Activated T-cell treated with anti-CD3 and anti-CD28 coated beads, Interleukin-2, amount 50 U/mL, for 72 hours (primary cell): ENCODE results near the gene PIGK. TPM values are rescaled to one million over a fixed set of nuclear protein-coding genes. Genes with fewer than 3 reads are reported as not detected.
"Not testable (repeated sequence)": the region's sequence is repeated elsewhere in the genome, so short reads cannot be mapped to it uniquely, and the experiment has no call there.

Experiments used
- ATAC-seq, 2 donors: fragments of 150-1000 bp; cut with Tn5 transposase; replicated peaks in 1 of 2; 2 replicates each; pipeline ENCODE4 v1.10.0; 2021; ENCODE audit warnings: moderate library complexity in 2 of 2, mild to moderate bottlenecking in 1 of 2
- DNase-seq, 2 donors: peaks; one replicate each; pipeline ENCODE4 v3.0.0; 2021 to 2022; ENCODE audit warnings: mixed read lengths in 1 of 2
- H3K27ac Mint-ChIP-seq: one replicate; pipeline ENCODE4 v1.8.0; 2022; ENCODE audit warnings: mild to moderate bottlenecking, moderate library complexity, mixed read lengths
- H3K27me3 Mint-ChIP-seq: one replicate; pipeline ENCODE4 v1.8.0; 2022; ENCODE audit warnings: low read depth, mixed read lengths
- H3K36me3 Mint-ChIP-seq, 2 donors: one replicate each; pipeline ENCODE4 v1.8.0; 2022; ENCODE audit warnings: mixed read lengths in 2 of 2, mild to moderate bottlenecking in 1 of 2; ENCODE audit not compliant: insufficient read depth in 2 of 2
- H3K4me1 Mint-ChIP-seq: one replicate; pipeline ENCODE4 v1.8.0; 2022; ENCODE audit warnings: low read depth, mixed read lengths
- H3K4me3 Mint-ChIP-seq, 2 donors: one replicate each; pipeline ENCODE4 v1.8.0; 2022; ENCODE audit warnings: mild to moderate bottlenecking in 2 of 2, mixed read lengths in 2 of 2, moderate library complexity in 2 of 2
- H3K9me3 Mint-ChIP-seq, 2 donors: one replicate each; pipeline ENCODE4 v1.8.0; 2022; ENCODE audit warnings: mixed read lengths in 2 of 2
- total RNA-seq, 2 donors: library from RNA; stranded (reverse); gene quantifications; one replicate each; pipeline ENCODE4 v1.2.3, GENCODE V29; 2022

Gene PIGK
- total RNA-seq, 2 donors from 2014 or later: 21.3 to 26.4 TPM

DNA sequence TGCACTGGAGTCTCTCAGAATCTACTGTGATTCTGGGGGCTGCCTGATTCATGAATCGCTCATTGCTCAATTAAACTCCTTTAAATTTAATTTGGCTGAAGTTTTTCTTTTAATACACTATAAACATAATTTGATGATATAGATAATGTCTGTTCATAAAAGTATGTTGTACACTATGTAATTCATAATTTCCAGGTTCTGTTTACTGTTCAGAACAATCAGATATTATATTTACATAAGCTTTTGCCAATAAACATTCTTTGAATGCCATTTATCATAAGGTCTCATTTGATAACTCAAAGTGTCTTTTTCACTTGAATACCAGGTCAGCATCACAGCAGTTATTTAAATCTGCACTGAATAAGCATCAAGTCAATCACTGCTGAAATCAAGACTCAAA, 39.6 kb downstream of the PIGK start:
- no peaks in the 10 kb centered on the region for H3K4me1 Mint-ChIP-seq
- H3K36me3 Mint-ChIP-seq: peaks cover 14 to 32% of the 10 kb centered on the region in 2 donors
- no peak overlapping the region for H3K27ac Mint-ChIP-seq
- no peaks in the 10 kb centered on the region for H3K27me3 Mint-ChIP-seq
- no peak overlapping the region for H3K4me3 Mint-ChIP-seq
- ATAC-seq (no peak), DNase-seq (no peak)
- H3K9me3 Mint-ChIP-seq: peaks cover 9 to 10% of the 10 kb centered on the region in 2 donors

DNA sequence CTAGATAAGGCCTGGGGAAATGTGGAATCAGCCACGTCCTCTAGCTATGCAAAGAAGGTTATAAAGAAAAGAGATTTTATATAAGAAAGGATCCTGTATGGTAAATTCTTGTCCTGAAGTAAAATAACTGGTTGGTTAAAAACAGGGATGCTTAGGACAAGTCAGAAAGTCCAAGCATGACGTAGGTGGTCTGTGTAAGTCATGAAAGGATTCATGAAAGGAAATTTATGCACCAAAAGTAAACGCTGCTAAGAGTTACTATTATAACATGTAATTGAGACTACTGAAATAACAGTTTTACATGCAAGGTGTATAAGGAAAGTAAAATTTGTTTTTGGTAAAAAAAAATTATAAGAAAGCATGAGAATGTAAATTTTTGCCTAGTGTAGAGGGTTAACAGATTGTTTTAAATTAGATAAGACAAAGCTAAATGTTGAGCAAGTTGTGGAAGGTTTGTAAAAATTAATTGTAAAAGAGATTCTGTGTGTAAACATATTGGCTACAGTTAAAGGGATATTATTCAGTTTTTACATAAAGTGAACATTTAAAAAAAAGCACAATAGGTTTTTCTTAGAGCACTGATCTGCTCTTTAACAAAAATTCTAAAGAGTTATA, 43.9 kb downstream of the PIGK start:
- Mint-ChIP-seq H3K27me3 (no peaks in the 10 kb centered on the region), H3K4me1 (peaks cover 5% of the 10 kb centered on the region), H3K4me3 (no peak overlapping the region), H3K27ac (no peak overlapping the region), H3K36me3 (peaks cover 19 to 35% of the 10 kb centered on the region in 2 donors), H3K9me3 (peaks cover 13% of the 10 kb centered on the region in 2 donors)
- ATAC-seq (no peak), DNase-seq (peak in 1 of 2 donors; percentile 4)

DNA sequence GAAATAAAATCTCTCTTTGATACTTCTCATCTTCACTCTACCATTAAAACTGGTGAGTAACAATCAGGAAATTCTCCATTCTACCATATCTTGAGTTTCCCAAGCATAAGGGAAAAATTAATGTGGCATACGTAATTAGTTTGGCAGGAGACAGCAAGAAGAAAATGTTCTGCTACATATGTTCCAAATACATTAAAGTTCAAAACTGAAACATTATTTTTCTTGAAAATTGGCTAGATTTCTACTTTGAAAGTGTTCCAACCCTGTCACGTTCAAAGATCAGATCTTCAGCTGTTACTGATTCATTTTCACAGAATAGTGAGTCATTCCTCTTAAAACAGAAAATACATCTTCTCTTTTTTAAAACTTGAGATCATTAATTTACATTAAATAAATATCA, 48.5 kb downstream of the PIGK start:
- H3K36me3 Mint-ChIP-seq: peaks cover 9 to 20% of the 10 kb centered on the region in 2 donors
- peaks cover 4 to 8% of the 10 kb centered on the region in 2 donors for H3K9me3 Mint-ChIP-seq
- DNase-seq (no peak), ATAC-seq (no peak)
- H3K4me1 Mint-ChIP-seq: peaks cover 21% of the 10 kb centered on the region
- H3K27me3 Mint-ChIP-seq: no peaks in the 10 kb centered on the region
- H3K4me3 Mint-ChIP-seq: no peak overlapping the region
- H3K27ac Mint-ChIP-seq: no peak overlapping the region

DNA sequence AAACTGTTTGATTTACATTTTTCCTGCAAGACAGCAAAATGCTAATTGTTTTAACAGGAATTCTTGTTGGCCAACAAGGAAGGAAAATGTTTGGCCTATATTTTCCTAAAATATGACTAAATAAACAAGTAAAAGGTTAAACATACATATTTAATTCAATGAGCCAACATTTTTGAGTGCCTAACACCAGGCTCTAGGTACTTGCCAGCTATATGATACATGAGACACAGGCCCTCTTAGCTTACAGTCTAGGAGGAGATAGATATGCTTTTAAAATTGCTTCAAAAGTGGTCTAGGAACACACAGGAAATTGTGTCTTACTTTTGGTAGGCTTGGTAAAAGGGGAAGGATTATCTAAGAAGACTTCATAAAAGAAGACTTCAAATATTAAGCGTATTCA, 50.9 kb downstream of the PIGK start:
- Mint-ChIP-seq H3K27ac (no peak overlapping the region), H3K9me3 (peaks cover 0 to 6% of the 10 kb centered on the region in 2 donors), H3K27me3 (no peaks in the 10 kb centered on the region), H3K4me3 (no peak overlapping the region), H3K4me1 (peaks cover 21% of the 10 kb centered on the region), H3K36me3 (peaks cover 1 to 9% of the 10 kb centered on the region in 2 donors)
- no peak for DNase-seq
- no peak for ATAC-seq

DNA sequence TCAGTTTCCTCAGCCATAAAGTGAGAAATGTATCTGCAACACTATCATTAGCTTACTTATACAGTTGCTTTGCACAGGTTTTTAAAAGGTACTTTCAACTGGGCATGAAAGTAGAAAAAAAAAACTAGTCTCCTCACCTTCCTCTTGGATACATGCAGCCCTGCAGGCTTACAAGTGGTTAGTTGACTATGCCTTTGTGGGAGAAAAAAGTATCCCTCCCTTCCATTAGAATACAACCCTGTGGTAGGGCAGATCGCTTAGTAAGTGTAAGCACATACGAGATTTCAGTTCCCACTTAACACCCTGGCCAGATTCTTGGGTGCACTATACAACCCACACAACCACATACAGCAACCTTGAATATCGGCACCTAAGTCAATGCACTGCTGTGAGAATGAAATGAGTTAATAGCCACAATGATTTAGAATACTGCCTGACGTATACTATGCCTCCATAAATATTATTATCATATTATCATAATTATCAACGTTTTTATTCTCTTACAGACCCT, 54.7 kb downstream of the PIGK start:
- Mint-ChIP-seq H3K36me3 (peaks cover 6 to 24% of the 10 kb centered on the region in 2 donors), H3K27me3 (no peaks in the 10 kb centered on the region)
- no peak for ATAC-seq

GRCh38 chr1:77159706-77160105, 59.5 kb downstream of the PIGK start:
- H3K9me3 Mint-ChIP-seq, DNase-seq, H3K4me3 Mint-ChIP-seq, H3K27ac Mint-ChIP-seq, H3K4me1 Mint-ChIP-seq, H3K27me3 Mint-ChIP-seq, ATAC-seq: not testable (repeated sequence)
- H3K36me3 Mint-ChIP-seq: peaks cover 12 to 41% of the 10 kb centered on the region in 2 donors

More for the DNA sequence above, 54.7 kb downstream of the PIGK start:
- peaks cover 8% of the 10 kb centered on the region for H3K4me1 Mint-ChIP-seq
- H3K9me3 Mint-ChIP-seq: peaks cover 0 to 2% of the 10 kb centered on the region in 2 donors
- no peak overlapping the region for H3K27ac Mint-ChIP-seq
- DNase-seq: no peak
- no peak overlapping the region for H3K4me3 Mint-ChIP-seq

- H3K9me3 Mint-ChIP-seq: peaks cover 2 to 3% of the 10 kb centered on the region in 2 donors
- H3K4me3 Mint-ChIP-seq: no peak overlapping the region
- H3K27ac Mint-ChIP-seq: no peak overlapping the region
- ATAC-seq: no peak
- no peaks in the 10 kb centered on the region for H3K4me1 Mint-ChIP-seq
- no peaks in the 10 kb centered on the region for H3K27me3 Mint-ChIP-seq
- no peak for DNase-seq
- peaks cover 11 to 38% of the 10 kb centered on the region in 2 donors for H3K36me3 Mint-ChIP-seq
These were observed 63.0 kb downstream of the PIGK start for GRCh38 chr1:77156214-77156613.

DNA sequence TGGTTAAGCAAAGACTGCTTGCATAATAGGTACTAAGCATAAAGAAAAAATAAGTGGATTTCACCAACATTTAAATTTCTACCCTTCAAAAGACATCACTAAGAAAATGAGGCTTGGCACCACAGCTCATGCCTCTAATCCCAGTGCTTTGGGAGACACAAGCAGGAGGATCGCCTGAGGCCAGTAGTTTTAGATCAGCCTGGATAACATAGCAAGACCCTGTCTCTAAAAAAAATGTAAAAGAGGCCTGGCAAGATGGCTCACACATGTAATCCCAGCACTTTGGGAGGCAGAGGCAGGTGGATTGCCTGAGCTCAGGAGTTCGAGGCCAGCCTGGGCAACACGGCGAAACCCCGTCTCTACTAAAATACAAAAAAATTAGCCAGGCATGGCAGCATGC, 73.0 kb downstream of the PIGK start:
- no peak overlapping the region for H3K27ac Mint-ChIP-seq
- ATAC-seq (no peak), DNase-seq (no peak)
- H3K4me3 Mint-ChIP-seq: no peak overlapping the region
- no peaks in the 10 kb centered on the region for H3K9me3 Mint-ChIP-seq
- peaks cover 2% of the 10 kb centered on the region in 2 donors for H3K36me3 Mint-ChIP-seq
- no peaks in the 10 kb centered on the region for H3K27me3 Mint-ChIP-seq
- no peaks in the 10 kb centered on the region for H3K4me1 Mint-ChIP-seq

GRCh38 chr1:77143529-77144121, 75.6 kb downstream of the PIGK start:
- Mint-ChIP-seq H3K9me3 (no peaks in the 10 kb centered on the region), H3K36me3 (no peaks in the 10 kb centered on the region), H3K4me1 (no peaks in the 10 kb centered on the region), H3K4me3 (no peak overlapping the region), H3K27me3 (no peaks in the 10 kb centered on the region), H3K27ac (no peak overlapping the region)
- no peak for ATAC-seq
- no peak for DNase-seq

DNA sequence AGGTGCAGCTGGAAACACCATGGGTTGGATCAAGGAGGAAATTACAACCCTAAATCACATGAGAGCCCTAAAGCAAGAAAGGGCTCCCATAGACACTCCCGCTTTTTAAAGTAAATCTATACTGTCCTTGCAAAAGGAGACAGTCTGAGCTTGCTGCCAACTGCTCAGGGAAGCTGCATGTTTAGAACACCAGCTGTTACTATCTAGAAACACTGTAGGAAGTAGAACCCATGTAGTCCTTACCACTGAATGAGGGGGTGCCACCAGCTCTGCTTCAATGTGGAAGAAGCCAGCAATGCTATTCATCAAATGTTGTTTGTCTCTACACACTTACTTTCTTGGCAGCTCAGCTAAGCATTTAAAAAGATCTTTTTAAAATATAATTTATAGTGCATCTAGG, 79.8 kb downstream of the PIGK start:
- H3K27me3 Mint-ChIP-seq: no peaks in the 10 kb centered on the region
- no peaks in the 10 kb centered on the region for H3K4me1 Mint-ChIP-seq
- DNase-seq: no peak

GRCh38 chr1:77134359-77134758, 84.9 kb downstream of the PIGK start:
- H3K27me3 Mint-ChIP-seq: no peaks in the 10 kb centered on the region
- ATAC-seq (no peak), DNase-seq (no peak)
- H3K9me3 Mint-ChIP-seq: no peaks in the 10 kb centered on the region
- no peak overlapping the region for H3K27ac Mint-ChIP-seq
- no peaks in the 10 kb centered on the region for H3K4me1 Mint-ChIP-seq
- no peak overlapping the region for H3K4me3 Mint-ChIP-seq
- no peaks in the 10 kb centered on the region for H3K36me3 Mint-ChIP-seq

More for the DNA sequence above, 79.8 kb downstream of the PIGK start:
- no peaks in the 10 kb centered on the region for H3K9me3 Mint-ChIP-seq
- no peak for ATAC-seq
- no peak overlapping the region for H3K4me3 Mint-ChIP-seq
- H3K36me3 Mint-ChIP-seq: no peaks in the 10 kb centered on the region
- H3K27ac Mint-ChIP-seq: no peak overlapping the region

DNA sequence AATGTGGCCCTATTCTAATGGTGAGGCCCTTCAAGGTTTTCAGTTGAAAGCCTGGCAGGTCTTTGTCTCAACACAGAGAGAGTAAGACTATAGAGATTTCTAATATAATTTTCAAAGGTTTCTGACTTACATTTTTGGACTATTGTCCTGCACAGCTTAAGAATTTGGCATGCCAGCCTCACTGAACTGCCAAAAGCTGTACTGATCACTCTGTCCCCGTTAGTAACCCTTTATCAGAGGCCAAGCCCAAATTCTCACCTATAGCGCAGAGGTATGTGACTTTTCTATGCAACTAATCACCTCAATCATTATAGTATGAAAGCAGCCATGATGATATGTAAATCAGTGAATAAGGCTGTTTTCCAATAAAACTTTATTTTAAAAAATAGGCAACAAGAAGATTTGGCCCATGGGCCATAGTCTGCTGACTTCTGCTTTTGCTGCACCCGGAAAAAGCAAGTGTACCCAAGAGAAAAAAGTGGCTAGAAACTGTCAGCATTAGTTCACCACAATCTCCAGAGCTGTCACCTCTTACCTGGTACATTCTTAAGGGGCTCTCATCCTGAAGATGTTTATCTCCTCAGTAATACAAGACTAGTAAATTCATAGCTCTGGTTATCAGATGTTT, 85.4 kb downstream of the PIGK start:
- H3K27ac Mint-ChIP-seq: no peak overlapping the region
- H3K4me3 Mint-ChIP-seq: no peak overlapping the region
- H3K27me3 Mint-ChIP-seq: no peaks in the 10 kb centered on the region
- no peaks in the 10 kb centered on the region for H3K36me3 Mint-ChIP-seq
- ATAC-seq: no peak
- no peaks in the 10 kb centered on the region for H3K4me1 Mint-ChIP-seq
- DNase-seq: no peak
- no peaks in the 10 kb centered on the region for H3K9me3 Mint-ChIP-seq

DNA sequence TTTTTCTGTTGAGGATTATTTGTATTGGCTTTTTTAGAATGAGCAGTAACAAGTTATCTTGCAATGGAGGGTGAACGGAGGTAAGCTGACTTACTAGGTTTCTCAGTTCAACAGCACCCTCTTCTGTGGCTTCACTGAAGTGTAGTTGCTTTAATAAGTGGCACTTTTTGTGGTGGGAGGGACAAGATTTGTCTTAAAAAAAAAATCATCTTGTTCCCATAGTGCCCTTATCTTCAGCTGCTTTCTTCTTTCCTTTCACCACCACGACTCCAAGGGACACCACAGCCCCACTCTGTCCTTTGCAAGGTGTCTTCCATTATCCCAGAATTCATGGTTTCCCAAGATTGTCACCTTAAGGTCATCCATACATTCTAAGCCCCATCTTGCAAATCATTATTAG, 92.9 kb downstream of the PIGK start:
- H3K9me3 Mint-ChIP-seq: no peaks in the 10 kb centered on the region
- H3K27ac Mint-ChIP-seq: peak overlapping the region; percentile 20
- peak in 1 of 2 donors; percentile 57 for ATAC-seq
- no peak overlapping the region for H3K4me3 Mint-ChIP-seq
- peaks cover 0 to 2% of the 10 kb centered on the region in 2 donors for H3K36me3 Mint-ChIP-seq
- peak in 1 of 2 donors; percentile 9 for DNase-seq
- no peaks in the 10 kb centered on the region for H3K4me1 Mint-ChIP-seq
- H3K27me3 Mint-ChIP-seq: no peaks in the 10 kb centered on the region
